HuH-7 (cell line): Measurements from ENCODE around the gene SIMC1.

ENCODE experiments used
- DNase-seq: peaks from one replicate; pipeline ENCODE4 v3.0.0; 2011; ENCODE audit warnings: low spot score

Gene SIMC1

GRCh38 chr5:176389135-176390123, 151.2 kb downstream of the SIMC1 start:
- peak; percentile 75 for DNase-seq

- no peak for DNase-seq
These were observed 153.3 kb downstream of the SIMC1 start for GRCh38 chr5:176391479-176391878.

GRCh38 chr5:176391999-176392398, 153.8 kb downstream of the SIMC1 start:
- DNase-seq = no peak

- DNase-seq = no peak
These were observed 154.3 kb downstream of the SIMC1 start for GRCh38 chr5:176392526-176392925.

- no peak for DNase-seq
These were observed 155.9 kb downstream of the SIMC1 start for GRCh38 chr5:176394096-176394495.

- DNase-seq = no peak
These were observed 156.9 kb downstream of the SIMC1 start for GRCh38 chr5:176394881-176395675.
